Erythroblast (primary cell): ENCODE measurements around the gene FAM168A.

Experiments used
- GATA1 ChIP-seq: IDR thresholded peaks from 2 replicates; pipeline ENCODE4 v1.6.1; 2011; ENCODE audit warnings: low read depth, mild to moderate bottlenecking, control low read depth, low read length, moderate library complexity
- POLR2A ChIP-seq: IDR thresholded peaks from 2 replicates; pipeline ENCODE4 v1.6.1; 2011; ENCODE audit warnings: mild to moderate bottlenecking, low read length

DNA sequence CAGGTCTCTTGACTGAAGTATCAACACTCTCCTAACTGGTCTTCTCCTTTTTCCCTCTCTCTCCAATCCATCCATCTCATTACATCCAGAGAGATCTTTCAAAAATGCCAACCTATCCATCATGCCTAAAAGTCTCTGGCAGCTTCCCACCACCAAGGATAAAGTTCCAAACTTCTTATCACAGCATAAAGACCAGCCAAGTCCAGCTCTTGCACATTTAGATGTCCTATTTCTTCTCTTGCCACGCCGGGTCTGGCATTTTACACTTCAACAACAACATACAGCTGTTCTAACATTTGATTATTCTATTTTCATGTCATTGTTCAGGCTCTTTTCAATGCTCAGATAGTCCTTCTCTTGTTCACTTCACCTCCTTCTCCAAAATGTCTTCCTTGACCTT, 151.1 kb downstream of the FAM168A start:
- TF ChIP-seq POLR2A = no peak
- no peak for TF ChIP-seq GATA1
